ENCODE measurements around the gene SPOPL. TPM values are rescaled to one million over a fixed set of nuclear protein-coding genes. Genes with fewer than 3 reads are reported as not detected.

Gene SPOPL
- total and polyA plus RNA-seq, 2 of the 4 experiments (the other 2 are of a cell fraction) = 4.8 to 20.3 TPM

DNA sequence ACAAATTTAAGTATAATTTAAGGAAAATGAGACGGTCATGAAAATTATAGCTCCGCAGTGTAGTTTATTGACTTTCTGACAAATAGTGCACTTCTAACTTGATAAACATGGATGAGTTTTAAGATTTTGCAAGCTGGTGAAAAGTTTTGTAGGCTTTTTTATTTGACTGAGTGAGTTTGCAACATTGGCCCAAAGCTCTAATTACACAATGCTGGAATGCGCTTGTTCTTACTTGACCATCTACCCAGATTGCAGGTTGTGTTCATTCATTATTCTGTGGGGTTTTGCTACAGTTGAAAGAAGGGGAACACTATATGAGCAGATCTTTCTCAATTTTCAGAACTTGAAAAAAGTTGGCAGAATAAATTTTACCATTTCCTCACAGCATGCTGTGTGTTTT lies 13.5 kb downstream of the SPOPL start:
- Histone ChIP-seq H3K18ac (ENCODE audit: low read depth, low read length) (no peak overlapping the region), H3K36me3 (ENCODE audit: control insufficient read depth, insufficient read depth, low read length) (no peaks in the 10 kb centered on the region), H3K4ac (ENCODE audit: low read depth, low read length) (no peak overlapping the region), H4K8ac (ENCODE audit: low read depth in 2 of 2, low read length in 2 of 2) (no peak overlapping the region), H3K9ac (ENCODE audit: low read depth, low read length) (no peak overlapping the region), H4K91ac (ENCODE audit: insufficient read depth, low read depth, low read length) (no peak overlapping the region), H2BK20ac (ENCODE audit: low read depth, low read length) (no peak overlapping the region), H3K14ac (replicated peaks; ENCODE audit: low read depth, low read length) (no peak overlapping the region), H3K4me3 (ENCODE audit: insufficient read depth, low read depth, low read length) (no peak overlapping the region), H4K20me1 (ENCODE audit: insufficient read depth, low read length) (peaks cover 16% of the 10 kb centered on the region; the same call in 1 of the 2 replicates), H2BK5ac (ENCODE audit: low read depth, low read length, poor library complexity, severe bottlenecking) (no peak overlapping the region), H2AK5ac (ENCODE audit: low read depth, low read length) (no peak overlapping the region), H3K9me1 (ENCODE audit: insufficient read depth, low read length) (peaks cover 6% of the 10 kb centered on the region), H3K56ac (ENCODE audit: extremely low read depth, insufficient read depth, low read length) (no peak overlapping the region), H4K5ac (ENCODE audit: low read depth, low read length) (no peak overlapping the region), H3K9me3 (ENCODE audit: control insufficient read depth, insufficient read depth, low read length) (no peaks in the 10 kb centered on the region), H2BK15ac (ENCODE audit: low read depth, low read length) (no peak overlapping the region), H3K79me1 (ENCODE audit: low read depth in 1 of 2, low read length in 2 of 2) (peaks cover 23 to 38% of the 10 kb centered on the region in 2 experiments), H2AFZ (replicated peaks; ENCODE audit: low read length, poor library complexity) (no peak overlapping the region), H2AK9ac (replicated peaks; ENCODE audit: low read depth, low read length, poor library complexity) (no peak overlapping the region), H3K23ac (ENCODE audit: low read depth, low read length) (no peak overlapping the region), H3K4me1 (ENCODE audit: control insufficient read depth, insufficient read depth, low read length) (peaks cover 4% of the 10 kb centered on the region; the same call in 1 of the 2 replicates), H3K4me2 (ENCODE audit: low read depth, low read length) (no peak overlapping the region), H2BK120ac (ENCODE audit: low read depth, low read length) (no peak overlapping the region), H3K27ac (ENCODE audit: insufficient read depth, low read length) (no peak overlapping the region), H3K27me3 (ENCODE audit: control insufficient read depth, insufficient read depth, low read length) (no peaks in the 10 kb centered on the region)
- BruUV-seq (replicated peaks) = no TSS peak
- no peak for TF ChIP-seq BHLHE40 (IDR thresholded peaks at IDR 0.05; ENCODE audit: low read depth, low read length)
- no peak for TF ChIP-seq CHD1 (IDR thresholded peaks at IDR 0.05; ENCODE audit: low read depth, low read length)
- TF ChIP-seq MAFK (IDR thresholded peaks at IDR 0.05; ENCODE audit: low read depth, low read length) = no peak
- TF ChIP-seq, protein P1, sequence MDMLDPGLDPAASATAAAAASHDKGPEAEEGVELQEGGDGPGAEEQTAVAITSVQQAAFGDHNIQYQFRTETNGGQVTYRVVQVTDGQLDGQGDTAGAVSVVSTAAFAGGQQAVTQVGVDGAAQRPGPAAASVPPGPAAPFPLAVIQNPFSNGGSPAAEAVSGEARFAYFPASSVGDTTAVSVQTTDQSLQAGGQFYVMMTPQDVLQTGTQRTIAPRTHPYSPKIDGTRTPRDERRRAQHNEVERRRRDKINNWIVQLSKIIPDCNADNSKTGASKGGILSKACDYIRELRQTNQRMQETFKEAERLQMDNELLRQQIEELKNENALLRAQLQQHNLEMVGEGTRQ (IDR thresholded peaks at IDR 0.05; ENCODE audit: low read depth, low read length) = no peak
- TF ChIP-seq FOS (IDR thresholded peaks at IDR 0.05; ENCODE audit: low read depth, low read length) = no peak
- TF ChIP-seq, protein P2, sequence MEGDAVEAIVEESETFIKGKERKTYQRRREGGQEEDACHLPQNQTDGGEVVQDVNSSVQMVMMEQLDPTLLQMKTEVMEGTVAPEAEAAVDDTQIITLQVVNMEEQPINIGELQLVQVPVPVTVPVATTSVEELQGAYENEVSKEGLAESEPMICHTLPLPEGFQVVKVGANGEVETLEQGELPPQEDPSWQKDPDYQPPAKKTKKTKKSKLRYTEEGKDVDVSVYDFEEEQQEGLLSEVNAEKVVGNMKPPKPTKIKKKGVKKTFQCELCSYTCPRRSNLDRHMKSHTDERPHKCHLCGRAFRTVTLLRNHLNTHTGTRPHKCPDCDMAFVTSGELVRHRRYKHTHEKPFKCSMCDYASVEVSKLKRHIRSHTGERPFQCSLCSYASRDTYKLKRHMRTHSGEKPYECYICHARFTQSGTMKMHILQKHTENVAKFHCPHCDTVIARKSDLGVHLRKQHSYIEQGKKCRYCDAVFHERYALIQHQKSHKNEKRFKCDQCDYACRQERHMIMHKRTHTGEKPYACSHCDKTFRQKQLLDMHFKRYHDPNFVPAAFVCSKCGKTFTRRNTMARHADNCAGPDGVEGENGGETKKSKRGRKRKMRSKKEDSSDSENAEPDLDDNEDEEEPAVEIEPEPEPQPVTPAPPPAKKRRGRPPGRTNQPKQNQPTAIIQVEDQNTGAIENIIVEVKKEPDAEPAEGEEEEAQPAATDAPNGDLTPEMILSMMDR (conservative IDR thresholded peaks at IDR 0.05; ENCODE audit: low read depth, low read length) = no peak
- TF ChIP-seq MXI1 (IDR thresholded peaks at IDR 0.05; ENCODE audit: borderline replicate concordance, low read depth, low read length) = no peak
- TF ChIP-seq POLR2A (IDR thresholded peaks at IDR 0.05; ENCODE audit: low read depth, low read length) = no peak
- TF ChIP-seq CEBPB (IDR thresholded peaks at IDR 0.05; ENCODE audit: low read depth, low read length) = no peak
- TF ChIP-seq RCOR1 (IDR thresholded peaks at IDR 0.05; ENCODE audit: insufficient replicate concordance, low read length) = no peak
- no peak for TF ChIP-seq MAZ (IDR thresholded peaks at IDR 0.05; ENCODE audit: borderline replicate concordance, low read depth, low read length)
- TF ChIP-seq NFE2L2 (IDR thresholded peaks at IDR 0.05; ENCODE audit: low read depth, low read length) = no peak
- TF ChIP-seq, protein P3, sequence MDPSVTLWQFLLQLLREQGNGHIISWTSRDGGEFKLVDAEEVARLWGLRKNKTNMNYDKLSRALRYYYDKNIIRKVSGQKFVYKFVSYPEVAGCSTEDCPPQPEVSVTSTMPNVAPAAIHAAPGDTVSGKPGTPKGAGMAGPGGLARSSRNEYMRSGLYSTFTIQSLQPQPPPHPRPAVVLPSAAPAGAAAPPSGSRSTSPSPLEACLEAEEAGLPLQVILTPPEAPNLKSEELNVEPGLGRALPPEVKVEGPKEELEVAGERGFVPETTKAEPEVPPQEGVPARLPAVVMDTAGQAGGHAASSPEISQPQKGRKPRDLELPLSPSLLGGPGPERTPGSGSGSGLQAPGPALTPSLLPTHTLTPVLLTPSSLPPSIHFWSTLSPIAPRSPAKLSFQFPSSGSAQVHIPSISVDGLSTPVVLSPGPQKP (IDR thresholded peaks at IDR 0.05; ENCODE audit: borderline replicate concordance, low read depth, low read length) = no peak
- no peak for TF ChIP-seq SMC3 (IDR thresholded peaks at IDR 0.05; ENCODE audit: low read depth, low read length)
- TF ChIP-seq RFX5 (IDR thresholded peaks at IDR 0.05; ENCODE audit: low read depth, low read length) = no peak
- TF ChIP-seq RAD21 (IDR thresholded peaks at IDR 0.05; ENCODE audit: low read length) = no peak
- DNase-seq (no peak), ATAC-seq (ENCODE audit: low read depth) (no peak)
- CTCF ChIA-PET = no interaction called here
- WGBS, 2 experiments (ENCODE audit: extremely low coverage in 2 of 2, insufficient read length in 1 of 2) = 100% methylated on average over 2 of the region's 3 CpGs; no CpG with 5 or more reads in 1 of the 2 experiments
- in situ Hi-C loops (cut with MboI; ENCODE audit: low sequenced_read_pairs) (no loop called here), intact Hi-C loops (cut with micrococcal nuclease) (no loop called here), dilution Hi-C loops (cut with HindIII; ENCODE audit: low sequenced_read_pairs, unreplicated experiment) (no loop called here)
- POLR2A ChIA-PET (ENCODE audit: unreplicated experiment) = no interaction called here
